Pulmonary artery endothelial cell (primary cell): ENCODE measurements around the gene DNAJA1. TPM values are rescaled to one million over a fixed set of nuclear protein-coding genes. Genes with fewer than 3 reads are reported as not detected.
"Not testable (repeated sequence)": the region's sequence is repeated elsewhere in the genome, so short reads cannot be mapped to it uniquely, and the experiment has no call there.

ENCODE experiments used
- DNase-seq: peaks from one replicate; pipeline ENCODE4 v3.0.0-alpha.2; 2011; ENCODE audit warnings: low read depth, low spot score
- total RNA-seq: library from RNA; depleted of rRNA; stranded (reverse); fragments of >200 nt; gene quantifications from 2 replicates; pipeline ENCODE4 v1.2.3, GENCODE V29; 2014

DNAJA1 gene
- total RNA-seq, 1 donor from 2014 or later, result 113 TPM

- no peak for DNase-seq
These were observed 55.5 kb downstream of the DNAJA1 start for GRCh38 chr9:33080534-33080933.

- DNase-seq, result peak; percentile 78
These were observed 56.2 kb downstream of the DNAJA1 start for GRCh38 chr9:33081128-33081851.

- DNase-seq, result no peak
These were observed 57.1 kb downstream of the DNAJA1 start for GRCh38 chr9:33082128-33082527.

- peak; percentile 64 for DNase-seq
These were observed 57.7 kb downstream of the DNAJA1 start for GRCh38 chr9:33082538-33083326.

- DNase-seq, result not testable (repeated sequence)
These were observed 60.6 kb downstream of the DNAJA1 start for GRCh38 chr9:33085672-33086071.

Other genes starting within 250 kb of the DNAJA1 start
- under 0.01 and 0.18 TPM in 2 replicates for gene TMEM215, start 241.7 kb upstream of the DNAJA1 start, total RNA-seq
- 33.9 TPM in 2 replicates for gene APTX, start 23.6 kb upstream of the DNAJA1 start, total RNA-seq
- 42.3 and 47.6 TPM in 2 replicates for gene SMU1, start 51.4 kb downstream of the DNAJA1 start, total RNA-seq
- 15.5 and 19.2 TPM in 2 replicates for gene B4GALT1, start 142.1 kb downstream of the DNAJA1 start, total RNA-seq
- not detected in 2 replicates for gene SPINK4, start 214.9 kb downstream of the DNAJA1 start, total RNA-seq
- gene BAG1, start 239.4 kb downstream of the DNAJA1 start, total RNA-seq, result 44.9 and 45.1 TPM in 2 replicates
- gene CHMP5, start 239.8 kb downstream of the DNAJA1 start, total RNA-seq, result 84.0 and 98.8 TPM in 2 replicates